H9 (cell line): ENCODE results near the gene PCDHGA11. TPM values are rescaled to one million over a fixed set of nuclear protein-coding genes. Genes with fewer than 3 reads are reported as not detected.

ENCODE experiments used
- DNase-seq: peaks from one replicate; pipeline ENCODE4 v3.0.0-alpha.2; 2017
- H2AFZ ChIP-seq: one replicate; pipeline ENCODE4 v1.6.1; 2013; ENCODE audit warnings: mild to moderate bottlenecking, low read length, control low read depth, moderate library complexity
- H2AK5ac ChIP-seq: 2 replicates; pipeline ENCODE4 v1.6.1; 2013; ENCODE audit warnings: low read length, control low read depth, mixed read lengths; ENCODE audit not compliant: insufficient read length
- H2BK120ac ChIP-seq: one replicate; pipeline ENCODE4 v1.6.1; 2013; ENCODE audit warnings: low read depth, mild to moderate bottlenecking, low read length, control low read depth, inconsistent platforms; ENCODE audit not compliant: poor library complexity, severe bottlenecking
- H2BK12ac ChIP-seq: 2 replicates; pipeline ENCODE4 v1.6.1; 2013; ENCODE audit warnings: low read length, control low read depth, mixed read lengths, low read depth; ENCODE audit not compliant: insufficient read length
- H2BK15ac ChIP-seq: 2 replicates; pipeline ENCODE4 v1.6.1; 2013; ENCODE audit warnings: low read depth, low read length, control low read depth
- H2BK20ac ChIP-seq: one replicate; pipeline ENCODE4 v1.6.1; 2013; ENCODE audit warnings: low read depth, mild to moderate bottlenecking, low read length, control low read depth, inconsistent platforms; ENCODE audit not compliant: poor library complexity, severe bottlenecking
- H2BK5ac ChIP-seq: 2 replicates; pipeline ENCODE4 v1.6.1; 2013; ENCODE audit warnings: low read length, control low read depth, mixed read lengths; ENCODE audit not compliant: insufficient read length
- H3K14ac ChIP-seq: 2 replicates; pipeline ENCODE4 v1.6.1; 2013; ENCODE audit warnings: low read length, control low read depth; ENCODE audit not compliant: insufficient read depth
- H3K18ac ChIP-seq: 2 replicates; pipeline ENCODE4 v1.6.1; 2013; ENCODE audit warnings: low read depth, mild to moderate bottlenecking, mixed read lengths, low read length, control low read depth; ENCODE audit not compliant: insufficient read length
- H3K23ac ChIP-seq: 2 replicates; pipeline ENCODE4 v1.6.1; 2013; ENCODE audit warnings: low read length, control low read depth, mixed read lengths, low read depth; ENCODE audit not compliant: insufficient read length
- H3K23me2 ChIP-seq: 2 replicates; pipeline ENCODE4 v1.6.1; 2013; ENCODE audit warnings: low read depth, mild to moderate bottlenecking, mixed read lengths, low read length, control low read depth; ENCODE audit not compliant: insufficient read length, poor library complexity, severe bottlenecking
- H3K27ac ChIP-seq: 2 replicates; pipeline ENCODE4 v1.5.1; 2013; ENCODE audit warnings: low read length, control low read depth, mixed read lengths, low read depth; ENCODE audit not compliant: insufficient read length
- H3K27me3 ChIP-seq: 2 replicates; pipeline ENCODE4 v1.6.1; 2013; ENCODE audit warnings: low read length, control low read depth, inconsistent platforms; ENCODE audit not compliant: insufficient read depth
- H3K4ac ChIP-seq: 2 replicates; pipeline ENCODE4 v1.6.1; 2013; ENCODE audit warnings: low read depth, mild to moderate bottlenecking, control low read depth, inconsistent platforms, low read length, moderate library complexity
- H3K4me1 ChIP-seq: 2 replicates; pipeline ENCODE4 v1.6.1; 2013; ENCODE audit warnings: low read length, control low read depth, inconsistent platforms; ENCODE audit not compliant: insufficient read depth
- H3K4me2 ChIP-seq: 2 replicates; pipeline ENCODE4 v1.6.1; 2013; ENCODE audit warnings: low read length, control low read depth, mixed read lengths; ENCODE audit not compliant: insufficient read length, insufficient read depth
- H3K56ac ChIP-seq: 2 replicates; pipeline ENCODE4 v1.6.1; 2013; ENCODE audit warnings: low read depth, mild to moderate bottlenecking, mixed read lengths, low read length, control low read depth; ENCODE audit not compliant: insufficient read length
- H3K79me1 ChIP-seq: 2 replicates; pipeline ENCODE4 v1.6.1; 2013; ENCODE audit warnings: low read depth, mild to moderate bottlenecking, moderate library complexity, low read length, control low read depth, inconsistent platforms; ENCODE audit not compliant: insufficient read depth, poor library complexity, severe bottlenecking
- H3K79me2 ChIP-seq: 2 replicates; pipeline ENCODE4 v1.6.1; 2013; ENCODE audit warnings: low read length, control low read depth, inconsistent platforms; ENCODE audit not compliant: insufficient read depth
- H3K9ac ChIP-seq: 2 replicates; pipeline ENCODE4 v1.6.1; 2013; ENCODE audit warnings: low read length, control low read depth, mixed read lengths; ENCODE audit not compliant: insufficient read length; ENCODE audit errors: extremely low read depth
- H3K9me3 ChIP-seq: one replicate; pipeline ENCODE4 v1.6.1; 2013; ENCODE audit warnings: low read depth, low read length, inconsistent platforms; ENCODE audit not compliant: control insufficient read depth
- H3T11ph ChIP-seq: one replicate; pipeline ENCODE4 v1.6.1; 2013; ENCODE audit warnings: mild to moderate bottlenecking, low read length, control low read depth, inconsistent platforms
- H4K20me1 ChIP-seq: one replicate; pipeline ENCODE4 v1.6.1; 2013; ENCODE audit not compliant: control insufficient read depth, insufficient read length, insufficient read depth
- H4K5ac ChIP-seq: 2 replicates; pipeline ENCODE4 v1.6.1; 2013; ENCODE audit warnings: low read depth, mild to moderate bottlenecking, mixed read lengths, low read length, control low read depth; ENCODE audit not compliant: insufficient read length
- H4K8ac ChIP-seq: replicated peaks from 2 replicates; pipeline ENCODE4 v1.6.1; 2013; ENCODE audit warnings: low read length, control low read depth, mixed read lengths, low read depth; ENCODE audit not compliant: insufficient read length
- H4K91ac ChIP-seq: 2 replicates; pipeline ENCODE4 v1.6.1; 2013; ENCODE audit warnings: low read depth, mild to moderate bottlenecking, moderate library complexity, mixed read lengths, low read length, control low read depth; ENCODE audit not compliant: insufficient read length
- H3K27ac Mint-ChIP-seq, 3 experiments: 2 replicates in 2 of 3; 3 replicates in 1 of 3; pipeline ENCODE4 v1.8.0; 2020 to 2021; ENCODE audit warnings: mixed read lengths in 3 of 3, mild to moderate bottlenecking in 1 of 3, moderate library complexity in 1 of 3
- H3K27me3 Mint-ChIP-seq: 2 replicates; pipeline ENCODE4 v1.8.0; 2021; ENCODE audit warnings: low read depth, mild to moderate bottlenecking, moderate library complexity, mixed read lengths
- H3K36me3 Mint-ChIP-seq, 3 experiments: 2 replicates in 2 of 3; 3 replicates in 1 of 3; pipeline ENCODE4 v1.8.0; 2020 to 2021; ENCODE audit warnings: low read depth in 3 of 3, mixed read lengths in 3 of 3; ENCODE audit not compliant: insufficient read depth in 1 of 3
- H3K4me1 Mint-ChIP-seq, 2 experiments: 2 replicates each; pipeline ENCODE4 v1.8.0; 2020; ENCODE audit warnings: mixed read lengths in 2 of 2
- H3K4me3 Mint-ChIP-seq, 2 experiments: 2 replicates in 1 of 2; 3 replicates in 1 of 2; pipeline ENCODE4 v1.8.0; 2020 to 2021; ENCODE audit warnings: mild to moderate bottlenecking in 2 of 2, mixed read lengths in 2 of 2, moderate library complexity in 1 of 2
- H3K9me3 Mint-ChIP-seq, 2 experiments: 2 replicates in 1 of 2; 3 replicates in 1 of 2; pipeline ENCODE4 v1.8.0; 2020; ENCODE audit warnings: mild to moderate bottlenecking in 2 of 2, mixed read lengths in 2 of 2, moderate library complexity in 1 of 2
- WGBS: extraction: QIAGEN DNeasy Blood & Tissue Kit; methylation state at CpG from one replicate; pipeline ENCODE4 v1.1.7; 2013; ENCODE audit warnings: missing lambda C conversion rate, low lambda C conversion rate, mixed read lengths; ENCODE audit not compliant: insufficient read length; ENCODE audit errors: extremely low coverage; 5-methylcytosine and 5-hydroxymethylcytosine counted together
- total RNA-seq: library from RNA; stranded (reverse); gene quantifications from 2 replicates; pipeline ENCODE4 v1.2.1, GENCODE V29; 2021
- TF ChIP-seq, protein P1 (sequence below): fragments of 200-600 bp; sonication (generic); conservative IDR thresholded peaks from 3 replicates; pipeline ENCODE4 v1.8.0; 2021; ENCODE audit warnings: antibody characterized with exemption, mild to moderate bottlenecking

Gene PCDHGA11
- total RNA-seq, 1 experiment from 2014 or later, result 2.6 TPM

GRCh38 chr5:141392429-141393198 lies 28.2 kb upstream of the PCDHGA11 start, which contains the start of gene PCDHGA8:
Gene PCDHGA8, plus strand, starts transcription at chr5:141392633. Its CDS starts 181 bp downstream, at chr5:141392814.
- Histone ChIP-seq H3K23ac (no peak within 1 kb of the TSS), H4K5ac (no peak within 1 kb of the TSS), H2AK5ac (no peak within 1 kb of the TSS), H3K4ac (no peak within 1 kb of the TSS), H2BK120ac (no peak within 1 kb of the TSS), H2BK20ac (no peak within 1 kb of the TSS), H3K18ac (no peak within 1 kb of the TSS), H3K56ac (no peak within 1 kb of the TSS), H3K27ac (no peak within 1 kb of the TSS), H3K14ac (no peak within 1 kb of the TSS), H2BK12ac (no peak within 1 kb of the TSS), H2BK15ac (no peak within 1 kb of the TSS), H3K79me2 (no peaks in the 10 kb centered on the region), H3T11ph (no peak within 1 kb of the TSS), H3K9ac (no peak within 1 kb of the TSS), H3K23me2 (no peaks in the 10 kb centered on the region), H4K20me1 (no peaks in the 10 kb centered on the region), H3K4me2 (no peak within 1 kb of the TSS), H4K8ac (no peak within 1 kb of the TSS), H2BK5ac (no peak within 1 kb of the TSS), H4K91ac (no peak within 1 kb of the TSS), H3K27me3 (no peaks in the 10 kb centered on the region), H3K4me1 (0 out of 2 replicates have a peak, but pooled peaks cover 2% of the 10 kb centered on the region), H3K79me1 (no peaks in the 10 kb centered on the region), H2AFZ (no peak within 1 kb of the TSS), H3K9me3 (peaks cover 53% of the 10 kb centered on the region)
- TF ChIP-seq, protein P1, sequence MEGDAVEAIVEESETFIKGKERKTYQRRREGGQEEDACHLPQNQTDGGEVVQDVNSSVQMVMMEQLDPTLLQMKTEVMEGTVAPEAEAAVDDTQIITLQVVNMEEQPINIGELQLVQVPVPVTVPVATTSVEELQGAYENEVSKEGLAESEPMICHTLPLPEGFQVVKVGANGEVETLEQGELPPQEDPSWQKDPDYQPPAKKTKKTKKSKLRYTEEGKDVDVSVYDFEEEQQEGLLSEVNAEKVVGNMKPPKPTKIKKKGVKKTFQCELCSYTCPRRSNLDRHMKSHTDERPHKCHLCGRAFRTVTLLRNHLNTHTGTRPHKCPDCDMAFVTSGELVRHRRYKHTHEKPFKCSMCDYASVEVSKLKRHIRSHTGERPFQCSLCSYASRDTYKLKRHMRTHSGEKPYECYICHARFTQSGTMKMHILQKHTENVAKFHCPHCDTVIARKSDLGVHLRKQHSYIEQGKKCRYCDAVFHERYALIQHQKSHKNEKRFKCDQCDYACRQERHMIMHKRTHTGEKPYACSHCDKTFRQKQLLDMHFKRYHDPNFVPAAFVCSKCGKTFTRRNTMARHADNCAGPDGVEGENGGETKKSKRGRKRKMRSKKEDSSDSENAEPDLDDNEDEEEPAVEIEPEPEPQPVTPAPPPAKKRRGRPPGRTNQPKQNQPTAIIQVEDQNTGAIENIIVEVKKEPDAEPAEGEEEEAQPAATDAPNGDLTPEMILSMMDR, result no peak
- peaks cover 62 to 76% of the 10 kb centered on the region in 2 experiments for H3K9me3 Mint-ChIP-seq
- no peaks in the 10 kb centered on the region for H3K4me1 Mint-ChIP-seq
- H3K27me3 Mint-ChIP-seq, result peaks cover 10% of the 10 kb centered on the region
- peaks cover 29 to 64% (median 56%) of the 10 kb centered on the region in 3 experiments for H3K36me3 Mint-ChIP-seq
- 0 out of 7 replicates have a peak within 1 kb of the TSS, but pooled peaks of 1 of the 3 experiments have one; percentile 59 for H3K27ac Mint-ChIP-seq
- no CpG with 5 or more reads among the region's 38 CpGs for WGBS
- H3K4me3 Mint-ChIP-seq, result no peak within 1 kb of the TSS
- DNase-seq, result no peak
